Measurements from ENCODE around the gene SFTPA1. TPM values are rescaled to one million over a fixed set of nuclear protein-coding genes. Genes with fewer than 3 reads are reported as not detected.
"Not testable (repeated sequence)": the region's sequence is repeated elsewhere in the genome, so short reads cannot be mapped to it uniquely, and the experiment has no call there.

Gene SFTPA1
- total RNA-seq, 1 donor from 2014 or later: not detected

DNA sequence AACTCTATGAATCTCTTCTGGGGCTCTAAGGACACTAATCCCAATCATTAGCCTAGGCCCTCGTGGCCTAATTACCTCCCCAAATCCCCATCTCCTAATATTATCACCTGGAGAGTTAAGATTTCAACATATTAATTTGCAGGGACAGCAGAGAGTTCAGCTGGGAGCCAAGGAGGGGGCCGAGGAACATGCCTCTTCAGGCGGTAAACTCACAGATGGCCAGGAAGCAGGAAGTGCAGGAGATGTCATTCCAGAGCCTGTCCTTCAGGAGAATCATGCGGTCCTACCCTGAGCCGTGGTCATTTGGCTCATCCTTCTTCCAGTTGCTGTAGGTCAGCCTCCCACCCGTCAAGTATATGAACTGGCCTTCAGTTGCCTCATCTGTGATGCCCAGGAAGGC, 28.6 kb upstream of the SFTPA1 start:
- DNase-seq (ENCODE audit: low spot score): no peak
- Histone ChIP-seq H3K79me2 (ENCODE audit: low read depth) (no peaks in the 10 kb centered on the region), H3K36me3 (no peaks in the 10 kb centered on the region), H3K4me2 (no peak overlapping the region), H4K20me1 (ENCODE audit: low read depth) (no peaks in the 10 kb centered on the region), H2AFZ (replicated peaks) (no peak overlapping the region), H3K4me3 (no peak overlapping the region), H3K9me3 (ENCODE audit: low read depth) (no peaks in the 10 kb centered on the region), H3K27me3 (peaks cover 12% of the 10 kb centered on the region), H3K27ac (no peak overlapping the region), H3F3A (ENCODE audit: low read depth) (no peaks in the 10 kb centered on the region), H3K9ac (no peak overlapping the region), H3K4me1 (no peaks in the 10 kb centered on the region)
- H3K36me3 Mint-ChIP-seq: no peaks in the 10 kb centered on the region
- H3K27me3 Mint-ChIP-seq (ENCODE audit: insufficient read depth, low read depth): no peaks in the 10 kb centered on the region
- H3K4me1 Mint-ChIP-seq: no peaks in the 10 kb centered on the region
- TF ChIP-seq EZH2 (IDR thresholded peaks at IDR 0.05): no peak
- TF ChIP-seq EZH2phosphoT487 (IDR thresholded peaks at IDR 0.05): no peak
- TF ChIP-seq, protein P1, sequence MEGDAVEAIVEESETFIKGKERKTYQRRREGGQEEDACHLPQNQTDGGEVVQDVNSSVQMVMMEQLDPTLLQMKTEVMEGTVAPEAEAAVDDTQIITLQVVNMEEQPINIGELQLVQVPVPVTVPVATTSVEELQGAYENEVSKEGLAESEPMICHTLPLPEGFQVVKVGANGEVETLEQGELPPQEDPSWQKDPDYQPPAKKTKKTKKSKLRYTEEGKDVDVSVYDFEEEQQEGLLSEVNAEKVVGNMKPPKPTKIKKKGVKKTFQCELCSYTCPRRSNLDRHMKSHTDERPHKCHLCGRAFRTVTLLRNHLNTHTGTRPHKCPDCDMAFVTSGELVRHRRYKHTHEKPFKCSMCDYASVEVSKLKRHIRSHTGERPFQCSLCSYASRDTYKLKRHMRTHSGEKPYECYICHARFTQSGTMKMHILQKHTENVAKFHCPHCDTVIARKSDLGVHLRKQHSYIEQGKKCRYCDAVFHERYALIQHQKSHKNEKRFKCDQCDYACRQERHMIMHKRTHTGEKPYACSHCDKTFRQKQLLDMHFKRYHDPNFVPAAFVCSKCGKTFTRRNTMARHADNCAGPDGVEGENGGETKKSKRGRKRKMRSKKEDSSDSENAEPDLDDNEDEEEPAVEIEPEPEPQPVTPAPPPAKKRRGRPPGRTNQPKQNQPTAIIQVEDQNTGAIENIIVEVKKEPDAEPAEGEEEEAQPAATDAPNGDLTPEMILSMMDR (IDR thresholded peaks at IDR 0.05): no peak
- H3K4me3 Mint-ChIP-seq: no peak overlapping the region
- peaks cover 2% of the 10 kb centered on the region for H3K9me3 Mint-ChIP-seq
- no peak overlapping the region for H3K27ac Mint-ChIP-seq

DNA sequence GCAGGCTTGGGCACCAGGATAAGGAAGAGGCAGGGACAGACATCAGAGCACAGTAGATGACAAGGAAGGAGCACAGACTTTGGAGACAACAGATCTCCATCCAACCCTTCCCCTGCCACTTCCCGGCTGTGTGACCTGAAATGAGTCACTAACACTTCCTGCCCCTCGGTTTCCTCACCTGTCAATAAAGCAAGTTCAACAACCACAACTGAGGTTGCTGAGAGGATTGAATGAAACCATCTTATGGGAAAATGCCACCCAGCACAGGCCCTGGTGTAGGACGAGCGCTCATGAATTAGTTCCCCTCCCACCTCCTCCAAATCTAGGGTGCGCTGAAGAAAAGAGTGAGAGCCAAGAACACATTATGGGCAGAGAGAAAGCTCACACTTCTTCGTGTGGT, 27.8 kb upstream of the SFTPA1 start:
- not testable (repeated sequence) for DNase-seq (ENCODE audit: low spot score); H3K4me1 Mint-ChIP-seq; H3K27me3 Mint-ChIP-seq (ENCODE audit: insufficient read depth, low read depth); H3K27ac Mint-ChIP-seq; H3K9me3 Mint-ChIP-seq; H3K79me2 ChIP-seq (ENCODE audit: low read depth); H3K36me3 ChIP-seq; H2AFZ ChIP-seq (replicated peaks); H3F3A ChIP-seq (ENCODE audit: low read depth); H4K20me1 ChIP-seq (ENCODE audit: low read depth); H3K27ac ChIP-seq; H3K27me3 ChIP-seq; H3K9me3 ChIP-seq (ENCODE audit: low read depth); H3K4me2 ChIP-seq; H3K9ac ChIP-seq; H3K4me1 ChIP-seq; H3K4me3 Mint-ChIP-seq; H3K36me3 Mint-ChIP-seq; H3K4me3 ChIP-seq

DNA sequence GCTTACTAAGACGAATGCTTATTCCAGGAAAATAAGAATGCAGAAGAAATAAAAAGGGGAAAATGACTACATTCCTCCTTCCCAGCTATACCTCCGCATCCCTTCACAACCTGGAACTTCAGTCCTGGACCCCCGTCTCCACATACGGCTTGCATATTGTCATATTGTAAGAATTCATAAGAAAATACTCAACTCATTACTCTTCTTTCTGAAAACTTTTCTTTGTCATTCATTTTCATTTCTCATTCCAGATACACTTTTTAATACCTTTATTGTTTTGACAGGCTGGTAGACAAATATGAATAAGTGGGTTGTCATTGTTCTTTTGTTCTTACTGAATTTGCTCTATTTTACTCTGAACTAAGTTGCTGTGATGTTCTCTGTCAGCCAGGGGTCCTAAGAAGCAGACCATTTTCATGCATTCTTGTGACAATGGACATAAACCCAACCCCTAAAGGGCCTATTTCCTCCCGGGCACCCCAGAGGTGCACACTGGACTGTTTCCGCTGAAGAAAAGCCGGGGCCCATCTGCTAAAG, 27.2 kb upstream of the SFTPA1 start:
- DNase-seq (ENCODE audit: low spot score): no peak
- Histone ChIP-seq H2AFZ (replicated peaks) (no peak overlapping the region), H3K9me3 (ENCODE audit: low read depth) (no peaks in the 10 kb centered on the region), H3K4me3 (no peak overlapping the region), H3K79me2 (ENCODE audit: low read depth) (no peaks in the 10 kb centered on the region), H3K4me1 (no peaks in the 10 kb centered on the region), H3F3A (ENCODE audit: low read depth) (no peaks in the 10 kb centered on the region), H4K20me1 (ENCODE audit: low read depth) (no peaks in the 10 kb centered on the region), H3K4me2 (no peak overlapping the region), H3K36me3 (no peaks in the 10 kb centered on the region), H3K9ac (no peak overlapping the region), H3K27me3 (peaks cover 6% of the 10 kb centered on the region), H3K27ac (no peak overlapping the region)
- Mint-ChIP-seq H3K4me1 (no peaks in the 10 kb centered on the region), H3K27me3 (ENCODE audit: insufficient read depth, low read depth) (no peaks in the 10 kb centered on the region), H3K4me3 (no peak overlapping the region), H3K36me3 (no peaks in the 10 kb centered on the region), H3K27ac (no peak overlapping the region), H3K9me3 (peaks cover 2% of the 10 kb centered on the region)
- TF ChIP-seq EZH2 (IDR thresholded peaks at IDR 0.05) (no peak), EZH2phosphoT487 (IDR thresholded peaks at IDR 0.05) (no peak)
- TF ChIP-seq, protein P1 (IDR thresholded peaks at IDR 0.05): no peak

DNA sequence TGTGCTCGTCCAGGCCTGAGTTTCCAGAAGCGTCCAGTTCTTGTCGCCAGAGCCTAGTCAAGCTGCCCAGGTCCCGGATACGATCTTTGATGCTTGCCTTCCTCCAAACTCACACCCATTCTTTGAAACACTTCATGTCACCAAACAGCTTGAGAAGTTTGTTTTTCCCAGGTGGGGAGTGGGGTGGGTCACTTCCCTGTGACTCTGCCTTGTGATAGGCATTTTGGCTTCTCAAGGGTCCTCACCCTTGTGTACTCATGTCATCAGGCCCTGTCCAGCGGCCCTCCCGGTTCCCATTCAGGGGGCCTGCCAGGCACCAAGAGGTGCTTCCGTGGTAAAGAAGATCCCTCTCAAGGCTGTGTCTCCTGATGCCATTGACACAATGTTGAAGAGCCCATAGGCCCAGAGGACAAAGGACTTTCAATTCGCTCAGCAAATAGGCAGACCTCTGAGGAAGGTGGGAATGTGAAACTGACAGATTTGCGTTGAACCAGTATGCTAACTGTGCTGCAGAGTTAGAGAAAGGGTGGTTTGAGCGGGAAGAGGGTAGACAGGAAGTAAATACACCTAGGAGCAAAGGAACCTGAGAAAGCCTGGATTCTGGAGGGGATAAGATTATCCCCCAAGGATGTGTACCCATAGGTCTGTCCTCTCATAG, 24.7 kb upstream of the SFTPA1 start:
- Histone ChIP-seq H3K9me3 (ENCODE audit: low read depth) (no peaks in the 10 kb centered on the region), H3F3A (ENCODE audit: low read depth) (no peaks in the 10 kb centered on the region), H3K4me2 (no peak overlapping the region), H3K27ac (no peak overlapping the region), H3K79me2 (ENCODE audit: low read depth) (no peaks in the 10 kb centered on the region), H3K36me3 (no peaks in the 10 kb centered on the region), H3K9ac (no peak overlapping the region), H4K20me1 (ENCODE audit: low read depth) (no peaks in the 10 kb centered on the region), H3K27me3 (no peaks in the 10 kb centered on the region), H2AFZ (replicated peaks) (peak overlapping the region; percentile 24), H3K4me3 (no peak overlapping the region), H3K4me1 (no peaks in the 10 kb centered on the region)
- H3K9me3 Mint-ChIP-seq: no peaks in the 10 kb centered on the region
- H3K4me3 Mint-ChIP-seq: no peak overlapping the region
- no peak for DNase-seq (ENCODE audit: low spot score)
- H3K4me1 Mint-ChIP-seq: no peaks in the 10 kb centered on the region
- no peaks in the 10 kb centered on the region for H3K36me3 Mint-ChIP-seq
- TF ChIP-seq, protein P1 (IDR thresholded peaks at IDR 0.05): no peak
- TF ChIP-seq EZH2 (IDR thresholded peaks at IDR 0.05) (no peak), EZH2phosphoT487 (IDR thresholded peaks at IDR 0.05) (no peak)
- H3K27me3 Mint-ChIP-seq (ENCODE audit: insufficient read depth, low read depth): no peaks in the 10 kb centered on the region
- no peak overlapping the region for H3K27ac Mint-ChIP-seq

Data from neural progenitor cell (in vitro differentiated cells).